ENCODE data around the gene TFCP2L1. TPM values are rescaled to one million over a fixed set of nuclear protein-coding genes. Genes with fewer than 3 reads are reported as not detected.

TFCP2L1 gene
- total RNA-seq, 2 donors from 2014 or later: 0.02 TPM; not detected in 1

- Mint-ChIP-seq H3K27me3 (peaks cover 14% of the 10 kb centered on the region), H3K36me3 (ENCODE audit: low read depth) (no peaks in the 10 kb centered on the region), H3K4me1 (no peaks in the 10 kb centered on the region), H3K27ac (no peak overlapping the region), H3K4me3 (no peak overlapping the region)
- ATAC-seq (no peak), DNase-seq (no peak)
- no peaks in the 10 kb centered on the region for H3K9me3 ChIP-seq (ENCODE audit: control insufficient read depth, low read length, poor library complexity, severe bottlenecking)
Observed at GRCh38 chr2:121185111-121185510, 99.9 kb downstream of the TFCP2L1 start.

DNA sequence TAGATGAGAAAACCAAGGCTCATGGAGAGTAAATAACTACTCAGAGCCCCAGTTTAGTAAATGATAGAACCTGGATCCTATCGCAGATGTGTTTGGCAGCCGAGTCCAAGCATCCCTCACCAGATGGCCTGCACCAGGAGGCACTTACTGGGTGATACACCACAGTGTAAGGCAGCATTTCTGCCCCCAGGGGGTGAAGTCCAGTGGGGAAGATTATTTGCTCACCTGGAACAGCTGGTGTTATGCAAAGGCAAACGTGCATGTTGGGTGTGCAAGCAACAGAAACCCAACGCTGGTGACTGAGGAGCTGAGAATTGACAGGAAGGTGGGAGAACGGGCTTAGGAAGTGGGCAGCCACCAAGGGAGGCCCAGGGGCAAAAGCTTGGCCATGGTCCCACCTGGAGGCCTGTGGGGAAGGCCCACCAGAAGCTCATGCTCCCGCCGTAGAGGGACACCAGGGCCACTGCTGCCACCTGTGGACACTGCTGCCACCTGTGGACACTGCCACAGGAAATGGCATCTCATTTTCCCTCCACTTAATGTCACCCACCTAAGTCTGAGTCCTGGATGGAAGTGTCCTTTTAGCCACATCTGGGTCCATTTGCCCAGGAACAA is 100.6 kb downstream of the TFCP2L1 start:
- Mint-ChIP-seq H3K27me3 (peaks cover 15% of the 10 kb centered on the region), H3K4me1 (no peaks in the 10 kb centered on the region), H3K36me3 (ENCODE audit: low read depth) (no peaks in the 10 kb centered on the region), H3K4me3 (no peak overlapping the region), H3K27ac (no peak overlapping the region)
- no peak for ATAC-seq
- no peak for DNase-seq
- H3K9me3 ChIP-seq (ENCODE audit: control insufficient read depth, low read length, poor library complexity, severe bottlenecking): no peaks in the 10 kb centered on the region

DNA sequence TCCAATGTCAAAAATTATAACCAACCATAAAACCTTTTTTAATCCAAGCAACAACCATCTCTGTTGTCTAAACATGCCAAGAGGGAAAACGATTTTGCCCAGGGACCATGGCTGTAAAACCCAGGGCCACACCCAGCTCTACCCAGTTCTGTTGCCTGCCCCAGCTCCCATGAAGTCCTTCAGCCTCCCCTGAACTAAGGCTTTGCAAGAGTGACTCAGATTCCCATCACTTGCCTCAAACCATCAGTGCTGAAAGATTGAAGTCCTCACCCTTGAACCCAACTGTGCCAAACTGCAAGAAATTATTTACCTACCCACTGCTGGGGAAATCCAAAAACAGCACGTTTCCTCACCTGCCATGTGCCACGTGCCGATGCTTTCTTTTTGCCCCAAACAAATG is 102.5 kb downstream of the TFCP2L1 start:
- Mint-ChIP-seq H3K4me3 (no peak overlapping the region), H3K4me1 (no peaks in the 10 kb centered on the region), H3K27me3 (peaks cover 15% of the 10 kb centered on the region), H3K27ac (no peak overlapping the region), H3K36me3 (ENCODE audit: low read depth) (no peaks in the 10 kb centered on the region)
- DNase-seq (no peak), ATAC-seq (no peak)
- no peaks in the 10 kb centered on the region for H3K9me3 ChIP-seq (ENCODE audit: control insufficient read depth, low read length, poor library complexity, severe bottlenecking)

DNA sequence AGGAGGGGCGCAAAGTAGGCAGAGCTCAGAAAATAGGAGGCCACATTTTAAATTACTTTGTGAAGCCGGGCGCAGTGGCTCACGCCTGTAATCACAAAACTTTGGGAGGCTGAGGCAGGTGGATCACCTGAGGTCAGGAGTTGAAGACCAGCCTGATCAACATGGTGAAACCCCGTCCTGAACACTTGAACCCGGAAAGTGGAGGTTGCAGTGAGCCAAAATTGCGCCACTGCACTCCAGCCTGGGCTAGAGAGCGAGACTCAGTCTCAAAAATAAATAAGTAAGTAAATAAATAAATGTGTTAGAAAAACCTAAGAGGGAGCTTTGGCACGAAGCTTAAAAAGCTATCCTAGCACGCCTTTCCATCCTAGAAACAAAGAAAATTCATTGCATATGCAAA is 105.5 kb downstream of the TFCP2L1 start:
- no peak overlapping the region for H3K4me3 Mint-ChIP-seq
- H3K27me3 Mint-ChIP-seq: peaks cover 32% of the 10 kb centered on the region
- no peaks in the 10 kb centered on the region for H3K9me3 ChIP-seq (ENCODE audit: control insufficient read depth, low read length, poor library complexity, severe bottlenecking)
- H3K36me3 Mint-ChIP-seq (ENCODE audit: low read depth): no peaks in the 10 kb centered on the region
- ATAC-seq (no peak), DNase-seq (no peak)
- H3K4me1 Mint-ChIP-seq: no peaks in the 10 kb centered on the region
- no peak overlapping the region for H3K27ac Mint-ChIP-seq

- peaks cover 35% of the 10 kb centered on the region for H3K27me3 Mint-ChIP-seq
Observed at GRCh38 chr2:121178730-121179129, 106.3 kb downstream of the TFCP2L1 start.

DNA sequence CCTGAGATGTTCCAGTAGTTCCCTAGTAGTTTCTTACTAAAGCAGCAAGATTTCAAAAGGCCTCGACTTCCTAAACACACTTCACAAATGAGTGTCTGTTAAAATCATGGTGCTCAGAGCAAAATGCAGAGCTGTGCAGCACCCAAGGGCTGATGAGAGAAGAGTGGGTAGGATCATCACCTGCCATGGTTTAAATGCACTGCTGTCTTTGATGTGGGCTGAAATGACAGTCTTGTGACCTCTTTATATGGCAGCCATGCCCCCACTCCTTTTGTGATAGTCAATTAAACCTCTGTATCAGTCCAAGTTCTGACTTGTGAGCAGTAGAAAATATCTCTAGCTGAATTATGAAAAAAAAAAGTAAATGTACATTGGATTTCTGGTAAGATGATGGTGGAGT is 107.1 kb downstream of the TFCP2L1 start:
- DNase-seq (no peak), ATAC-seq (no peak)
- Mint-ChIP-seq H3K4me1 (no peaks in the 10 kb centered on the region), H3K4me3 (no peak overlapping the region), H3K27me3 (peaks cover 39% of the 10 kb centered on the region), H3K36me3 (ENCODE audit: low read depth) (no peaks in the 10 kb centered on the region), H3K27ac (no peak overlapping the region)
- no peaks in the 10 kb centered on the region for H3K9me3 ChIP-seq (ENCODE audit: control insufficient read depth, low read length, poor library complexity, severe bottlenecking)

More at GRCh38 chr2:121178730-121179129, 106.3 kb downstream of the TFCP2L1 start:
- Mint-ChIP-seq H3K4me3 (no peak overlapping the region), H3K27ac (no peak overlapping the region), H3K36me3 (ENCODE audit: low read depth) (no peaks in the 10 kb centered on the region), H3K4me1 (no peaks in the 10 kb centered on the region)
- H3K9me3 ChIP-seq (ENCODE audit: control insufficient read depth, low read length, poor library complexity, severe bottlenecking): no peaks in the 10 kb centered on the region
- DNase-seq (no peak), ATAC-seq (no peak)

GRCh38 chr2:121175326-121175725 is 109.7 kb downstream of the TFCP2L1 start:
- H3K4me3 Mint-ChIP-seq: no peak overlapping the region
- H3K27me3 Mint-ChIP-seq: peaks cover 45% of the 10 kb centered on the region
- ATAC-seq (no peak), DNase-seq (no peak)
- H3K27ac Mint-ChIP-seq: no peak overlapping the region
- no peaks in the 10 kb centered on the region for H3K4me1 Mint-ChIP-seq
- no peaks in the 10 kb centered on the region for H3K36me3 Mint-ChIP-seq (ENCODE audit: low read depth)
- H3K9me3 ChIP-seq (ENCODE audit: control insufficient read depth, low read length, poor library complexity, severe bottlenecking): no peaks in the 10 kb centered on the region

DNA sequence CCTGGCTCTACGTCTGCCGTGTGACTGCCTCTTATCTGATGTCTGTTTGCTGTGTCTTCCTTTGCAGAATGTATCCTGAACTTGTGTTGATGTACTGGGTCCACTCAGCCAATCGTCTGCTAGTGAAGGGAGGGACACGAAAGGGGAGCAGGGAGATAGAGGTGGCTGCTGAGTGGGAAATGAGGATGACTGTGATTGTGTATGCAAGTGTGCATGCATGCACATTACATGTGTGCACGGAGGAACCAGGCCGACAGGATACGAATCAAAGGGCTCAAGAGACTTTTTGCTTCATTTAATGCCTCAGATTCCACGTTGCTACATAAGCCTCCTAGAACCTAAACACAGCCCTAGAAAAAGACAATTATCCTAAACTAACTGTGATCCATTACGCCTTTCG is 111.2 kb downstream of the TFCP2L1 start:
- peaks cover 40% of the 10 kb centered on the region for H3K27me3 Mint-ChIP-seq
- ATAC-seq: no peak
- no peak overlapping the region for H3K4me3 Mint-ChIP-seq
- H3K4me1 Mint-ChIP-seq: no peaks in the 10 kb centered on the region
- H3K9me3 ChIP-seq (ENCODE audit: control insufficient read depth, low read length, poor library complexity, severe bottlenecking): no peaks in the 10 kb centered on the region
- H3K36me3 Mint-ChIP-seq (ENCODE audit: low read depth): peaks cover 2% of the 10 kb centered on the region
- H3K27ac Mint-ChIP-seq: no peak overlapping the region
- DNase-seq: no peak

DNA sequence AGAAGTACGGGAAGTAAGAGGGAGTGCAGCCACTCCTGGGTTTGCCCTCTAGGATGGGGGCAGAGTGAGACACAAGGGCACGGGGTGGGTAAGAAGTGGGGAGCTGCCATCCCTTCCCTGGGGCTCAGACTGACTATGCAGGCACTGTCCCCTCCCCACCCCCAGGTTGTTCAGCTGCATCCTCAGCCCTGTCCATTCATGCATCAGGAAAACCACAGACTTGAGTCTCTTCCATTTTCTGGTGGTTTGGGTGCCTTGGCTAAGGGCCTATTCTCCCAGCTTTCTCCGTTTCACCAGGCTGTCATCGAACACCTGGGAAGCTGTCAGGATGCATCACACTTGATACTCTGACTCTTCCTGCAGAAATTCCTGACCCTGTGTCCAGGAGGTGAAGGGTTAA is 111.9 kb downstream of the TFCP2L1 start:
- Mint-ChIP-seq H3K36me3 (ENCODE audit: low read depth) (peaks cover 2% of the 10 kb centered on the region), H3K4me1 (no peaks in the 10 kb centered on the region), H3K4me3 (no peak overlapping the region), H3K27me3 (peaks cover 36% of the 10 kb centered on the region), H3K27ac (no peak overlapping the region)
- no peak for ATAC-seq
- no peaks in the 10 kb centered on the region for H3K9me3 ChIP-seq (ENCODE audit: control insufficient read depth, low read length, poor library complexity, severe bottlenecking)
- DNase-seq: no peak

DNA sequence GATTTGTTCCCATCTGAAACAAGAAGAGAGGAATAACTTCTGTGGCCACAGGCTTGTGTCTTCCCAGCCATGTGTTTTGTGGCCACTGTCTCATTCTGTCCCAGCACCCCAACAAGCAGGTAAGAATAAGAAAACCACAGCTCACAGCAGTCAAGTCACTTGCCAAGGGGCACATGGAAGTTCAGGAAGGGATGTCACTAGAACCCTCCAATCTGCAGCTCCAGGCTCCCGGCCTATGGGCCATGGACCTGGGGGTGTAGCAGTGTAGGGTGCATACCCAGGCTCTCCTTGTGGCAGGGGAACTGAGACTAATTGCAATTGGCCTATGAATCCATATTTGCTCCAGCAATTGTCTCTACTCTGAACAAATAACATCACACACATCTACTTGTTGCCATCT is 112.5 kb downstream of the TFCP2L1 start:
- no peak for ATAC-seq
- Mint-ChIP-seq H3K27ac (no peak overlapping the region), H3K36me3 (ENCODE audit: low read depth) (peaks cover 2% of the 10 kb centered on the region), H3K27me3 (peaks cover 34% of the 10 kb centered on the region), H3K4me1 (no peaks in the 10 kb centered on the region), H3K4me3 (no peak overlapping the region)
- no peaks in the 10 kb centered on the region for H3K9me3 ChIP-seq (ENCODE audit: control insufficient read depth, low read length, poor library complexity, severe bottlenecking)
- no peak for DNase-seq

DNA sequence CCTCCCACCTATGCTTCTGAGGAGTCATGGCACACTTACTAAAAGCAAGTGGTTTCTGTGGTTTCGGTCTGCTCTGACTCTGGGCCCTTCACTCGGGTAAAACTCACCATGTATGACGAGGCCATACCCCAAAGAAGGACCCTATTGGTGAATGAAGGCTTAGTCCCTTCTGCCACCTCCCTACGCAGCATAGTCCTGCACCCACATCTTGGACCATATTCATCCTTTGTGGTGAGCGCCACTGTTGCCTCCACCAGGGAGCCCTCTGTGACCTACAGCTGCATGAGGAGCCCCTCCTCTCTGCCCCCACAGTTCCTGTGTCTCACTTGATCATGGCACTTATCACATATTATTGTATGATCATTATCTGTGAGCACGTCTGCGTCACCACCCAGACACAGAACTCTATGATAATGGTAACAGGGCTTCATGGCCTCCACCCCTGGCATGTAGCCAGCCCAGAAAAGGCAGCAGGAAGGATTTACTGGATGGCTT is 113.3 kb downstream of the TFCP2L1 start:
- no peaks in the 10 kb centered on the region for H3K4me1 Mint-ChIP-seq
- H3K9me3 ChIP-seq (ENCODE audit: control insufficient read depth, low read length, poor library complexity, severe bottlenecking): no peaks in the 10 kb centered on the region
- no peak for DNase-seq
- H3K4me3 Mint-ChIP-seq: no peak overlapping the region
- no peak for ATAC-seq
- peaks cover 27% of the 10 kb centered on the region for H3K27me3 Mint-ChIP-seq
- peaks cover 2% of the 10 kb centered on the region for H3K36me3 Mint-ChIP-seq (ENCODE audit: low read depth)
- H3K27ac Mint-ChIP-seq: no peak overlapping the region

DNA sequence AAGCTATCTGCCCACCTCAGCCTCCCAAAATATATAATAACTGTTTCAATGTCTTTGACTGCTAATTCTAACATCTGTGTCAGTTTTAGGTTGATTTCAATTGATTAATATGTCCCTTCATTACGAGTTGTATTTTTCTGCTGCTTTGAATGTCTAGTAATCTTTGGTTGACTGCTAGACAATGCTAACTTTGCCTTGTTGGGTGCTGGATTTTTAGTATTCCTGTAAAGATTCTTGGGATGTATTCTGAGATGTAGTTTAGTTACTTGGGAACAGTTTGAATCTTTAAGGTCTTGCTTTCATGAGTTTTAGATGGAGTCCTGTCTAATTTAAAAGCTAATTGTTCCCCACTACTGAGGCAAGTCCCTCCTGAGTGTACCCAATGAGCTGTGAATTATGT is 114.4 kb downstream of the TFCP2L1 start:
- no peak overlapping the region for H3K4me3 Mint-ChIP-seq
- no peak overlapping the region for H3K27ac Mint-ChIP-seq
- H3K9me3 ChIP-seq (ENCODE audit: control insufficient read depth, low read length, poor library complexity, severe bottlenecking): no peaks in the 10 kb centered on the region
- DNase-seq (no peak), ATAC-seq (no peak)
- H3K36me3 Mint-ChIP-seq (ENCODE audit: low read depth): peaks cover 2% of the 10 kb centered on the region
- peaks cover 17% of the 10 kb centered on the region for H3K27me3 Mint-ChIP-seq
- no peaks in the 10 kb centered on the region for H3K4me1 Mint-ChIP-seq

DNA sequence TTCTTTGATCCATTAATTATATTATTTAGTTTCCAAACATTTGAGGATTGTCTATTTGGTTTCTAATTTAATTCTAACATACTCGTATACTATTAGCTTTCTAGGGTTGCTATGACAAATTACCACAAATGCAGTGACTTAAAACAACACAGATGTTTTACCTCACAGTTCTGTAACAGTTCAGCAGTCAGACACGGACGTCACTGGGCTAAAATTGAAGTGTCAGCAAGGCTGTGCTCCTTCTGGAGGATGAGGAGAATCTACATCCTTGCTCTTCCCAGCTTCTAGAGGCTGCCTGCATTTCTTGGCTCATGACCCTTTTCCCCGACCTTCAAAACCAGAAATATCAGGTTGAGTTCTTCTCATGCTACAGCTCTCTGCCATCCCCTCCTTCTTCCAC is 117.6 kb downstream of the TFCP2L1 start:
- Mint-ChIP-seq H3K27me3 (peaks cover 8% of the 10 kb centered on the region), H3K27ac (no peak overlapping the region), H3K4me1 (no peaks in the 10 kb centered on the region), H3K36me3 (ENCODE audit: low read depth) (peaks cover 2% of the 10 kb centered on the region), H3K4me3 (no peak overlapping the region)
- no peaks in the 10 kb centered on the region for H3K9me3 ChIP-seq (ENCODE audit: control insufficient read depth, low read length, poor library complexity, severe bottlenecking)
- DNase-seq: no peak
- no peak for ATAC-seq

Measured in T-helper 17 cell (primary cell).